ENCODE measurements around the gene C10orf90.

DNA sequence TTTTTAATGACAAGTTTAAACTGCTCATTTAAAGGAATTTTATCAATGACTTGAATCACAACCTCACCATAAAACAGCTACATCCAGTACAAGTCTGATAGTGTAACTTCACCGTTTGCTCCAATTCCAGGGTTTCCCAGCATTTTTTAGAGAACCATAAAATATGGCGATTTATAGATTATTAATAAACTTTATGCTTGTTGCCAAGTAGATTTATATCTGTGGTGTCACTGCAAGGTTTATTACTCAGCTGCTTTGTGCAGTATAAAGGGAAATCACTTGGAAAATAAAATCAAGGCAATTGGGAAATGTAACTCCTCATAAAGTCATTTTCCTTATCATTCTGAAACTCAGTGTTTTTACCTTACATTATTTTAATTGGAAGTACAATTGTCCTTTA, 218.2 kb downstream of the C10orf90 start:
- TF ChIP-seq CTCF (IDR thresholded peaks at IDR 0.05) (no peak), POLR2A (IDR thresholded peaks at IDR 0.05) (no peak), EP300 (IDR thresholded peaks at IDR 0.05) (no peak)

Measured in ovary (tissue), 3 donors.